ENCODE measurements around the gene ZBTB45.
A peak's percentile ranks its signal among the peaks of the same experiment; 100 is the strongest.
"Not testable (repeated sequence)": the region's sequence is repeated elsewhere in the genome, so short reads cannot be mapped to it uniquely, and the experiment has no call there.

Gene ZBTB45

DNA sequence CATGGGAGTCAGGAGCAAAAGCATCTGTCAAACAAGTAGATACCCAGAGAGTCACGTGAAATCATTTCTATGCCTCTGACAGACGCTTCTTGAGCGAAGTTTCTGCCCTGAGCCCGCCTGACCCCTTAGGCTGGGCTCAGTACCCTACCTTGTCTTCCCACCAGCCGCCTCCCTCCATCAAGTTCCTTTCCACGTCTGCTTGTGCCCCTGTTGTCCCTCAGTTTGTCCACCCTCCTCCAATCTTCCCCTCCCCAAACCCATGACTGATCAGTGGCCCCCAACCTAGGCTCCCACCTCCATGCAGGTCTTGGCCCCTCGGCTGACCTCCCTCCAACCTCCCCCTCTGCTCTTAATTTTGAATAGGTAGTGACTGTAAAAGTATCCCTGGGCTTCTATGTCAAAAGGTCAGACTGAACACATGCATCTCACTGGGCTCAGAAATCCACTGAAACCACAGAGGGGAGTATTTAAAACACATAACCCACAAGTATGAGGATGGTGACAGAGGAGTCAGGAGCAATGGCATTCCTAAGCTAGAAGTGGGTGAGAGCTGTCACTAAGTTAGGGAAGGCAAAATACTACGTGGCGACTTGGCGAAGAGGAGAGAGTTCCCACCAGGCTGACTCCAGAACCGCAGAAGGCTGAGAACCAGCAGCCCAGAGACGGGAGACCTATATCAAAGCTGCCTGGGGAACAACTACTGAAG lies 45.2 kb downstream of the ZBTB45 start:
- no peak for DNase-seq

DNA sequence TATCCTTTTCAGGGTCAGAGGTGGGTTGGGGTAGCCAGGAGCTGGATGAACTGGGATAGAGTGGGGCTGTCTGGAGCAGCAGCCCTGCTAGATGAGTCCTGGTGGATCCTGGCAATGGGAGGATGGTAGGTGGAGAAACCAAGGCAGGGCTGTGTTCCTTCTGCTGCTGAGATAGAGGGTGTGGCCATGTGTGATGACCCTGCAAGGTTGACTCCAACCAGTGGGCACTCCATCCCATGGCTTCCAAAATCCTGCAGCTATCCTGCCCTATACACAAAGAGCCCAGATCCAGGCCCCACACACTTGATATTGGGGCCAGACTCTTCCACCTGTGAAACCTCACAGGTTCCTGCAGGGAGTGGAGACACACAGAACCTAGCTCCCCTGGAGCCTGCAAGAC lies 45.8 kb downstream of the ZBTB45 start:
- no peak for DNase-seq

GRCh38 chr19:58471736-58472135 lies 47.9 kb downstream of the ZBTB45 start:
- DNase-seq = no peak

- not testable (repeated sequence) for DNase-seq
These were observed 48.6 kb downstream of the ZBTB45 start for GRCh38 chr19:58470837-58471543.

DNA sequence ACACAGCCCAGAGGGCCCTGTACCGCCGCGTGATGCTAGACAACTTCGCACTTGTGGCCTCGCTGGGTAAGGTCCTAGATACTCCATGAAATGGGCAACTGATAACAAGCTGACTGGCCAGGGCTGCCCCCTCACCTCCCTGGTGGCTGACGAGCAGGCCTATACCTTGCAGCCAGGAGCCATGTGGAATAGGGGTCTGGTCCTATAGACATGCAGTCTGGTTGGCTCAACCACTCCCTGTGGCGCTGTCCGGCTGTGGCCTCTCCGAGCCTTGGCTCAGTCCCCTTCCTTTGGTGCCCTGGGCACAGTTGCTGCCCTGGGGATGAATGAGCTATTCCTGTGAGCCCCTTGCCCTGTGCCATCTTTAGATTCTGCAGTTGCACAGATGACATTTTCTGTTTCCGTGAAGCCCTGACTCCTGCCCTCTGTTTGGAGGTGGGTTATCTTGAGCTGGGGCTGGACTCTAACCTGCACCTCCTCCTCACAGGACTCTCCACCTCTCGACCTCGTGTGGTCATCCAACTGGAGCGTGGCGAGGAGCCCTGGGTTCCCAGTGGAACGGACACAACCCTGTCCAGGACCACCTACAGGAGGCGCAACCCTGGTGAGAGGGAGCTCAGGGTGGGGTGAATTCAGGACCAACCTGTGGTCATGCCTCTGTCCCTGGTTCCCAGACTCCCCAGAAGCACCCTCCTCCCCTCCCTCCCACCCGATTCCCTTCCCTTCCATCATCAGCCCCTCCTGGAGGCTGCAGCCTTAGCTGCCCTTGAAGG lies 50.2 kb downstream of the ZBTB45 start:
- no peak for DNase-seq

DNA sequence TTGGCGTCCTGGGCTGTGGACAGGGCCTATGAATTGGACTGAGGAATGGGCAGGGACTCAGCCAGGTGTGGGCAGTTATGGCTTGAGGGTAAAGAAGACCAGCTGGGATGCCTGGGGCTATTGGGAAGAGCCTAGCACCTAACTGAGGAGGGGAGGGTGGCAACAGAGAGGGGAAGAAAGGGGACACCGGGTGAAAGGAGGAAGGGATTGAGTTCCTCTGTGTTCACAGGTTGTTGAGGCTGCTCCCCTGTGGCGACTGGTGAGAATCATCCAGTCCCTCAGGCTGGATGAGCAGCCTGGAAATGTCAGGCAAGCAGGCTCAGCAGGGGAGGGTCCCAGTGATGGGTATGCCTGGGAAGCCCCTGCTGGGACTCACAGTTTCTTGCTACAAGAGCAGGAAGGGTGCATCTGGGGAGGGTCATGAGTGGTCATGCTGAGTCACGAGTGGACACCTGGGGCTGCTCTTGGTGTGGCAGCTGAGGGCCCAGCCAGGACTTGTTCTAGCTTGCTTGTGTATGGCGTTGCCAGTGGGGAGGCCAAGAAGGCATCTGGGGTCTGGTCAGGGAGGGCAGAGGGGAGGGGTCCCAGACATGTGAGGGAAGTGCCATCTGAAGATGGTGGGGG lies 51.3 kb downstream of the ZBTB45 start:
- no peak for DNase-seq

DNA sequence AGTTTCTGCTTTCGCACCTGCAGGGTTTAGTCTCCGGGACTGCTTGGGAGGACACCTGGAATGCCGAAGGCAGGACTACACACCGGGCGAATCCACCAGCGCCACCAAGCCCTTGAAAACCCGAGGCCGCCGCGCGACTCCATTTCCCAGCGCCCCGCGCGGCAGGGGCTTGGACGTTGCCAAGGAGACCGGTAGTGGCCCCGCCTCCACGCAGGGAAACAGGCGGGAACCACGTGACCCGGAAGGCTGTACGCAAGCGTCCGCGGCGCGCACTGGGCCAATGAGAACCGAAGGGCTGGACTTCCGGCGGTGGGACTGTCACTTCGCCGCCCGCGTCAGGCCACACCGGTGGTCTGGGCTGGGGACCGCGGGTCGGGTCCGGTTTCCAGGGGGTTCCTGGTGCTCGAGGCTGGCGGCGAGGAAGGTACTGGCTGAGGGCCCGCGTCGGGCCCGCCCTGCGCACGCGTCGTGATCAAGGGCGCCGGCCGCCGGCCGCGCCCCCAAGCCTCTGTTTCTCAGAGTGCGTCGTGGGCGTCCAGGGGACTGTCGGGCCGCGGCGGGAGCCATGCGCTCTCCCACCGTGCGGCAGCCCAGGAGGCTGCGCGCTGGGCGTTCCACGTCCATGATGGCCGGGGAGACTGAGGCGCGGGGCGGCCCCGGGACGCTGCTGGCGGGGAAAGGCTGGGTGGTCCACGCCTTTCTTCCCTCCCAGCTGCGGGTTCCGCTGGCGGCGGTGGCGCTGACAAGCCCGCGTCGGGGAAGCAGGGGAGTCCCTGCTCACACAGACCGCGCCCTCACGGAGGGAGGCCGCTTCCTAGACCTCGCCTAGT lies 52.6 kb downstream of the ZBTB45 start, which contains the start of gene ZNF324:
Gene ZNF324, plus strand, starts transcription at position 321 of the 830 bp plus-strand sequence. CDS start 2,106 bp downstream, outside the sequence.
- peak; percentile 99 for DNase-seq

DNA sequence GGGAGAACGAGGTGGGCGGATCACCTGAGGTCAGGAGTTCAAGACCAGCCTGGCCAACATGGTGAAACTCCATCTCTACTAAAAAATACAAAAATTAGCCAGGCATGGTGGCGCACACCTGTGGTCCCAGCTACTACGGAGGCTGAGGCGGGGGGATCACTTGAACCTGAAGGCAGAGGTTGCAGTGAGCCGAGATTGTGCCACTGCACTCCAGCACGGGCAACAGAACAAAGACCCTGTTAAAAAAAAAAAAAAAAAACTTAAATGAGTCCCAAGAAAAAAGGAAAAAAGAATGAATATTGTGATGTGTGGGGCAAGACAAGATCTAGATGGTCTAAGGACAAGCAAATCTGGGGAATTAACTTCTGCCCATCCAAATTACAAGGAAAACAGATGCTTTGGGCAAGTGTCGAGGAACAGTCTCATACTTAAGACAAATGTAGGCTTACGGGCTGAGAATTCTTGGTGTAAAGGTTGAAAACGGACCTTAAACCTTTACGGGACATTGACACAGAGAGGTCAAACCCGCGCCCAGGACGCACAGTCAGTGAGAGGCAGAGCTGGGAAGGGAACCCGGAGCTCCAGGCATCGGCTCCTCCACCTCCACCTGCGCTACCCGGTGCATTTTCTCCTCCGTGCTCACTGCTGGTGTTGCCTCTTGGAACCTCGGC lies 53.4 kb downstream of the ZBTB45 start:
- DNase-seq = no peak

Measured in activated CD4-positive, alpha-beta T cell treated with anti-CD3 and anti-CD28 coated beads, Interleukin-2, Interleukin-6, amounts not matched to agents 100 ng/mL and 50 ng/mL, durations not matched to agents 16 hours and 8 hours (primary cell).